AG20443 (cell line): Measurements from ENCODE around the gene SH2D3C.

Source experiments
- DNase-seq: peaks from one replicate; pipeline ENCODE4 v3.0.0; 2012; ENCODE audit warnings: low spot score, mixed read lengths

The SH2D3C gene

DNA sequence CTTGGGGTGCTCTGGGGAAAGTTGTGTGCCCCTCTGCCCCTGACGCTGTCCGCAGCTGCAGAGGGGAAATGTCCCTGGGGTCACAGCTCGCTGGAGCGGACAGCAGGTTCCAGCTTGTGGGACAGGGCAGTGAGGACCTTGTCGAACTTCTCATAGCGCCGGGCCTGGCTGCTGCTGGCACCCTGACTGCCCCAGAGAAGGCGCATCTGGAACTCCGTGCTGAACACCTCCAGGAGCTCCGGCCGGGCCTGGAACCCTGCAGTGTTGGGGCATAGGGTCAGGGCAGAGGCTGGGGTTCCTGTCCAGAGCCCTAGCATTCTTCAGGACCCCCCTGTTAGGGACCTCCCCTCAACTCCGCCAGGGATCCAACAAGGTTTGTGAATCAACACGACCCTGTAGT, 39.8 kb downstream of the SH2D3C start:
- no peak for DNase-seq

GRCh38 chr9:127735530-127736185, 42.8 kb downstream of the SH2D3C start:
- no peak for DNase-seq

GRCh38 chr9:127734747-127735529, 43.5 kb downstream of the SH2D3C start, which contains the start of gene TOR2A:
Gene TOR2A (minus strand): TSS chr9:127735294. CDS start chr9:127735270, 24 bp downstream.
- DNase-seq, result peak; percentile 97

GRCh38 chr9:127734247-127734746, 44.2 kb downstream of the SH2D3C start:
- no peak for DNase-seq

DNA sequence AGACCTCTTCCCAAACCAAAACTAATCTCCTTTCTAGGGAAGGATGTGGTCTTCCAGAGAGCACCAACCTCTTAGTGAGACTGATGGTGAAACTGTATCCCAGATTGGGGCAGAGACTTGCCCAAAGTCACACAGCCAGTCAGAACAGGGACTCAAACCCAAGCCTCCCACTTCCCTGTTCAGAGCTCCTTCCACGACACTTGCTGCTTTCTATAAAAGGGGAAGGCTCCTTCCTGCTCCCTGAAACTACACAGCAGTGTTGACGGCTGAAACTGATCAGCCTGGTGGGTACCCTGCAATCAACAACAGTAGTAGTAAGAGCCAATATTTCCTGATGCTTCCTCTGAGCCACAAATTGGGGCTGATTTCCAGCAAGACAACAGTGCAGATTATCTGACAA, 44.9 kb downstream of the SH2D3C start:
- no peak for DNase-seq

DNA sequence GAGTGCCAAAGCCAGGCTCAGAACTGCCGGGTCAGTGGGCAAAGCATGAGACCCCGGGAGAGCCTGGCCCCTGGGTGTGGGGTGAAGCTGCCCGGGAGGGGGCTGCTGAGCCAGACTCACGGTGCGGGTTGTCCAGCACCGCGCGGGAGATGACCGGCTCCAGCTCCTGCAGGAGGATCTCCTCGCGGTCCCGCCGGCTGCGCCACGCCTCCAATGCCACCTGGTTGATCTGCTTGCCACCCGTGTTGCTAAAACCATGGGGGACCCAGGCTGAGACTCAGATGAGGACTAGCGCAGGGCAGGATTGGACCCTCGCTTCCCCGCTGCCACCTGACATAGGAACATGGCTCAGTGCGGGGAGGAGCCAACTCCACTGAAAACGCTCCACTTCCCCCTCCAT, 46.0 kb downstream of the SH2D3C start:
- no peak for DNase-seq

DNA sequence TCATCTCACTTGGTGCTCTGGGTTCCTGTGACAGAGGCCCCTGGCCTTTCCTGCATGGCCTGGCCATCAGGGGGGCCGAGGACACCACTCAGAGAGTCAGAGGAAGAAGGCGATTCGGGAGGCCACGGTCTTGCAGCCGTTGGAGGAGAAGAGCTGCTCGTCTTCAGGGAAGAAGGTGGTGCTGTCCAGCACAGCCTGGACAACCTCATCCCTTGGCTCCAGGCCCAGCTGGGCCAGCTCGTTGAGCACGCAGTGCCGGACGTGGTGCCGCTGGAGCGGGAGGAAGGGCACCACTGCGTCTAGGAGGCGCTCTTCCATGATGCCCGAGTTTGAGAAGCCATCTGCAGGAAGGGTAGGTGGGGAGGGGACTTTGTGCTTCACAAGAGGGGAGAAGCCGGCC, 46.5 kb downstream of the SH2D3C start:
- no peak for DNase-seq

DNA sequence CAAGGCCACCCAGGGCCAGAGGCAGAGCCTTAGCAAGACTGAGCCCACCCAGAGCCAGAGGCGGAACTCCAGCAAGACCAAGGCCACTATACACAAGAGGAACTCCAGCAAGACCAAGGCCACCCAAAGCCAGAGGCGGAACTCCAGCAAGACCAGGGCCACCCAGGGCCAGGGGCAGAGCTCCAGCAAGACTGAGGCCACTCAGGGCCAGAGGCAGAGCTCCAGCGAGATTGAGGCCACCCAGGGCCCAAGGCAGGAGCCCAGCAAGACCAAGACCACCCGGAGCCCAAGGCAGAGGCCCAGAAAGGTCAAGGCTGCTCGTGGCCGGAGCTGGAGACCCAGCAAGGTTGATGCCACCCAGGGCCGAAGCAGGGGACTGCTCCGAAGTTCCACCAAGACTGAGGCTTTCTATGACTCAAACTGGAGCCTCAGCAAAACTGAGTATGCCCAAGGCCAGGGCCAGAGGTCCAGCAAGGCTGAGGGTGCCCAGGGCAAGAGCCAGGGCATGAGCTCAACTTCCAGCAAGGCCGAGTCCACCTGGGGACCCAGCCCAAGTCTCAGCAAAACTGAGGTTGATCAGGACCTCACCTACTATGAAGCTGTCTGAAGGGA, 47.6 kb downstream of the SH2D3C start:
- DNase-seq, result no peak

GRCh38 chr9:127730262-127730661, 48.2 kb downstream of the SH2D3C start:
- no peak for DNase-seq

GRCh38 chr9:127729522-127730256, 48.8 kb downstream of the SH2D3C start:
- no peak for DNase-seq

DNA sequence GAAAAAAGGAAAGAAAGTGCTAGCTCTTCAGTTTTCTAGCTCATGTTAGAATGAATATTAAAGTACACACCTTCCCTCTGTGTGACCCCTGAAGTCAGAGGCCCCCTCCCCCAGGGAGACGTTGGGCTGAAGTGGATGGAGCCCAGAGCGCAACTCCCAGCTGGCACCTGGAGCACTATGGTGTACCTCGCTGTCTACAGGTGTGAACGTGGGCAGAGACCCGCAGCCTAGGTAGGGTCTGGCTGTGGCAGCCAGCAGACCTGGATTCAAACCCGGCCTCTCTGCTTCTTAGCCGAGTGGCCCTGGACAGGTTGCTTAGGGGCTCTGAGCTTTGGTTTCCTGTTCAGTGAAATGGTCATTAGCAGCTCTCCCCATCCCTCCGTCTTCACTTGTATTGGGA, 49.7 kb downstream of the SH2D3C start:
- no peak for DNase-seq

- DNase-seq, result no peak
Observed at GRCh38 chr9:127726871-127727270, 51.6 kb downstream of the SH2D3C start.

- DNase-seq, result no peak
Observed at GRCh38 chr9:127724012-127724411, 54.5 kb downstream of the SH2D3C start.

GRCh38 chr9:127723444-127723843, 55.0 kb downstream of the SH2D3C start:
- peak; percentile 86 for DNase-seq

- DNase-seq, result no peak
Observed at GRCh38 chr9:127723013-127723412, 55.5 kb downstream of the SH2D3C start.

DNA sequence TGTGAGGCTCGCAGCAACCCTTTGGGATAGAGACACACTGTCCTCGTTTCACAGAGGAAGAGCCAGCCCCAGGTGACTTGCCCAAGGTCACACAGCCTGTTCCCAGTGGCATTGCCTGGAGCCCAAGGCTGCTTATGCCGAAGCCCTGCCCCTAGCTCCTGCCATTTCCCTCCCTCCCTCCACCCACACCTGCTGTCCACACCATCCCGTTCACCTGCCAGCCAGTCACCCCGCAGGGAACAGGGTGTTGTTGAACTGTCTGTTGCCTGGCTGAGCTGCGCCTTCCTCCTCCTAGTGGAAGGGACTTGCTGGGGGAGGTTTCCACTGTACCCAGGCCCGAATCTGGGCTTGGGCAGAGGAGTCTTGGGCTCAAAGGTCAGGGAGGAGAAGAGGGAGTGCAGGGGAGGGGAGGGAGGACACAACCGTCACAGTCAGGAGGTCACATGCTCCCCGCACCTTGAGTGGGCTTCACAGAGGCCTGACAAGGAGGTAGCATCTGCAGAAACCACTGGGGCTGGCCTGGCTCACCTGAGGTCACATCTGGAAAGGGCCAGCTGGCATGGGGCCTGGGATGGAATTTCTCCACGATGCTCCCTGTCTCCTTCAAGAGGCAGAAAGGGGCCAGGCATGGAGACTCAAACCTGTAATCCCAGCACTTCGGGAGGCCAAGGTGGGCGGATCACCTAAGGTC, 56.3 kb downstream of the SH2D3C start:
- no peak for DNase-seq

GRCh38 chr9:127721391-127721821, 57.1 kb downstream of the SH2D3C start:
- no peak for DNase-seq

DNA sequence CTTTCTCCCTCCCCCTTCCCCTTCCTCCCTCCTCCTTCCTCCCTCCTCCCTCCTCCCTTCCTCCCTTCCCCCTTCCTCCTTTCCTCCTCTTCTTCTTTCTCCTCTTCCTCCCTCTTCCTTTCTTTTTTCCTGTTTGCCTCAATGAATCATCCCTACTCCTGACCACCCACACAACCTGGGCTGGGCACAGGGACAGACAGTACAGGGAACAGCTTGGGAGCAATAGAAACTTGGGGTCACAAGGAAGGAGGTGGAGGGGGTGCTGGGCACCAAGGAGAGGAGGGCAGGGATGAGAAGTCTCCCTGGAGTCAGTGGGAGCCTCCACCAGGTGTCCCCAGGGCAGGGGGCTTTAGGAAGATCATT, 57.6 kb downstream of the SH2D3C start:
- no peak for DNase-seq

- DNase-seq, result no peak
Observed at GRCh38 chr9:127720031-127720864, 58.2 kb downstream of the SH2D3C start.

GRCh38 chr9:127717766-127718165, 60.7 kb downstream of the SH2D3C start:
- DNase-seq, result no peak

GRCh38 chr9:127716412-127716811, 62.1 kb downstream of the SH2D3C start:
- no peak for DNase-seq
